Measurements from ENCODE around the gene CAPZB.

CAPZB gene

GRCh38 chr1:19330449-19331135 is 154.7 kb downstream of the CAPZB start:
- no peak for DNase-seq (ENCODE audit: low read depth in 2 of 2)

GRCh38 chr1:19329611-19330010 is 155.7 kb downstream of the CAPZB start:
- no peak for DNase-seq (ENCODE audit: low read depth in 2 of 2)

DNA sequence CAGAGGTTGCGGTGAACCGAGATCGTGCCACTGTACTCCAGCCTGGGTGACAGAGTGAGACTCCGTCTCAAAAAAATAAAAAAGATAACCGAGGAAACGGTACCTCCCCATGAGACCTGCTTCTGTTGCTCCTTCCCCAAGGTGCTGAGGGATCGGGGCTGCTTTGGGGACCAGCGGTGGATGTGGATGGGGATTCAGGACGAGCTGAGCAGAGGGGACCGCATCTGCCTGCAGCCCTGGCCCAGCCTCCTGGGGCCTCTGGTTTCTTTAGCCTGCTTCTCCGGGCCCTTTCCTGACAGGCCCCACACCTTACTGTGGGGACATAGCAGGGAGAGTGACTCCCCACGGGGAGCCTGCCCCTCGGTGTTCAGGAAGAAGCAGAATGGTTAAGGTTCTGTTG is 156.2 kb downstream of the CAPZB start:
- DNase-seq (ENCODE audit: low read depth in 2 of 2) = no peak

DNA sequence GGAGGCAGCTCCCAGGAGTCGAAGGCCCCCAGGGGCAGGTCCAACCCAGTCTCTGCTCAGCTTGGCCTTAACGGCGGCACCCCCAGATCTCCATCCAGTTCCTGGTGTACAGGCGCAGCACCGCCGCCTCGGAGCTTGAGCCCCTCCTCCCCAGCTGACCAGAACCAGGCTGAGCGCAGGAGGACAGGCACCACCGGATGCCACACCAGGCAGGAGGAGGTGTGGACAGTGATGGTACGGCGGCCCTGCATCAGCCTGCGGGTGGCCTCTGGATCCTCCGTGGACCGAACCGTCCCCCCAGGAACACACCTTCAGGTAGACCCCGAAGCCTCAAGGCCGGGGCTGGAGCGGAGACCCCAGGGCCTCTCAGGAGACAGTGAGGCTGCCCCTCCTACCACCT is 156.9 kb downstream of the CAPZB start:
- no peak for DNase-seq (ENCODE audit: low read depth in 2 of 2)

DNA sequence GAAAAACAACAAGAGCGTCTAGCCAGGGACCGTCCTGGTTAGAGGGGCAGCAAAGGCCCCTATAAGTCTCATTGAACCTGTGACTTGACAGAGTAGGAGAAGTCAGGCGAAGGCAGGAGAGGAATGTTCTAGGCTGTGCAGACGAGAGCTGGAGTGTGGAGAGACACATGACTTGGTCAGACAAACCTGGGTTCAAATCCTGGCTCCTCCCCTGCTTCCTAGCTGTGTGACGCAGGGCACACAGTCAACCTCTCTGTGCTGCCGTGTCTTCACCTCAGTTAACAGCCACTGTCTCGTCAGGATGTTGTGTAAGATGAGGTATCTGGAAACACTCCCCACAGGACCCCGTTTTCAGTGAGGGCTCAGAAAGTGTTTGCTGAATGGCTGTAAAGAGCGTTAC is 157.6 kb downstream of the CAPZB start:
- DNase-seq (ENCODE audit: low read depth in 2 of 2) = no peak

GRCh38 chr1:19327301-19327700 is 158.0 kb downstream of the CAPZB start:
- DNase-seq (ENCODE audit: low read depth in 2 of 2) = no peak

GRCh38 chr1:19326748-19327065 is 158.6 kb downstream of the CAPZB start:
- no peak for DNase-seq (ENCODE audit: low read depth in 2 of 2)

DNA sequence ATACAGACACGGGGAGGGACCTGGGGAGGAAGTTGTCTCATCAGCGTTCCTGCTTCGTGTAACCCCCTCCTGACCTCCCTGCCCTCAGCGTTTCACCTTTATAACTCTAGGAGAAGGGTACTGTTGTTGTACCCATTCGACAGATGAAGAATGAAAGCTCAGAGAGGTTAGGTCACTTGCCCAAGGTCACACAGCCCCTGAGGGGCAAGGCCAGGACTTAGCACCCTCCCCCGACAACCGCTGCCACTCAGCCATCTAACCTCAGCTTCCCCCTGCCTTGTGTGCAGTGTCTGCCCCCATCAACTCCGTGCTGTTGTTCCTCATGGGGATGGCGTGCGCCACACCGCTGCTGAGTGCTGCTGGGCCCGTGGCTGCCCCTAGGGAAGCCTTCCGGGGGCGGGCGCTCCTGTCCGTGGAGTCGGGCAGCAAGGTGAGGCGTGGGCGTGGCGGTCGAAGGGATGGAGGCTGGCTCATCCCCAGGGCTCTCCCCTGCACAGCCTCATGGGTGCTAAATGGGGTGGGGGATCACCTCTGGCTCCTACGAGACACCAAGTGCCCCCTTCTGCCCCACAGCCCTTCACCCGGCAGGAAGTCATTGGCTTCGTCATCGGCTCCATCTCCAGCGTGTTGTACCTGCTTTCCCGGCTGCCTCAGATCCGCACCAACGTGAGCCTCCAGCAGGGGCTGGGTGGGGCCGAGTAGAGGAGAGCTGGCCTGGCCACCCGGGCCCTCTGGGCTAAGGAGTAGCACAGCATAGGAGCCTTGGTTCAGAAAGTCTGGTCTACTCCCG is 159.2 kb downstream of the CAPZB start:
- no peak for DNase-seq (ENCODE audit: low read depth in 2 of 2)

- no peak for DNase-seq (ENCODE audit: low read depth in 2 of 2)
Observed at GRCh38 chr1:19325368-19325957, 159.9 kb downstream of the CAPZB start.

DNA sequence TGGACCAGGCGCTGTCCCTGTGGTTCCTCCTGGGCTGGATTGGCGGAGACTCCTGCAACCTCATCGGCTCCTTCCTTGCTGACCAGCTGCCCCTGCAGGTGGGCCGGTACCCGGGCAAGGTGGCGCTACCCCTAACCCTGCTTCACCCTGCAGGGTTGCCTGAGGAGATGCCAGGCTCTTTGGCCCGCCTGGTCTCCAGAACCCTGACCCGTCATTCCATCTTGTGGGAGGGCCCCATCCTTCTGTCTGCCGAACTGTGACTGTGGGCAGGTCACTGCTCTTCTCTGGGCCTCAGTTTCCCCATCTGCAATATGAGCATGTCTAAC is 160.7 kb downstream of the CAPZB start:
- no peak for DNase-seq (ENCODE audit: low read depth in 2 of 2)

GRCh38 chr1:19323987-19324664 is 161.2 kb downstream of the CAPZB start:
- DNase-seq (ENCODE audit: low read depth in 2 of 2) = no peak

DNA sequence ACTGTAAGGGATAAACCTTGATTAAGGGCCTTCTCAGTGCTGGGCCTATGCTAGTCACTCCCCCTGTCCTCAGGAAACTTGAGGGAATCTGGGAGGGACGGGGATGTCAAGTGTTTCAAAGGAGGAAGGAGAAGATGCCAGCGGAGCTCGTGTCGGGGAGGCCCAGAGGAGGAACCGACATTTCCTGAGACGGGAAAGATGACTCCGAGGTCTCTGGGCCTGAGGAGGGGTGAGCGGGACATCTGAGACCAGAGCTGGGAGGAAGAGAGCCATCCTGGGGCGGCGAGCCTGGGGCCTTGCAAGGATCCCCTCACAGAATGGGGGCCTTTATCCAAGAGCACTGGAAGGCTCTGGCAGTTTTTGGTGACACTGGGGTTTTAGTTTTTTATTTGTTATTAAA is 162.9 kb downstream of the CAPZB start:
- no peak for DNase-seq (ENCODE audit: low read depth in 2 of 2)

- DNase-seq (ENCODE audit: low read depth in 2 of 2) = no peak
Observed at GRCh38 chr1:19321071-19321470, 164.3 kb downstream of the CAPZB start.

GRCh38 chr1:19319196-19319595 is 166.1 kb downstream of the CAPZB start:
- DNase-seq (ENCODE audit: low read depth in 2 of 2) = no peak

- no peak for DNase-seq (ENCODE audit: low read depth in 2 of 2)
Observed at GRCh38 chr1:19317126-19317910, 168.0 kb downstream of the CAPZB start.

- no peak for DNase-seq (ENCODE audit: low read depth in 2 of 2)
Observed at GRCh38 chr1:19315378-19316198, 169.8 kb downstream of the CAPZB start.

DNA sequence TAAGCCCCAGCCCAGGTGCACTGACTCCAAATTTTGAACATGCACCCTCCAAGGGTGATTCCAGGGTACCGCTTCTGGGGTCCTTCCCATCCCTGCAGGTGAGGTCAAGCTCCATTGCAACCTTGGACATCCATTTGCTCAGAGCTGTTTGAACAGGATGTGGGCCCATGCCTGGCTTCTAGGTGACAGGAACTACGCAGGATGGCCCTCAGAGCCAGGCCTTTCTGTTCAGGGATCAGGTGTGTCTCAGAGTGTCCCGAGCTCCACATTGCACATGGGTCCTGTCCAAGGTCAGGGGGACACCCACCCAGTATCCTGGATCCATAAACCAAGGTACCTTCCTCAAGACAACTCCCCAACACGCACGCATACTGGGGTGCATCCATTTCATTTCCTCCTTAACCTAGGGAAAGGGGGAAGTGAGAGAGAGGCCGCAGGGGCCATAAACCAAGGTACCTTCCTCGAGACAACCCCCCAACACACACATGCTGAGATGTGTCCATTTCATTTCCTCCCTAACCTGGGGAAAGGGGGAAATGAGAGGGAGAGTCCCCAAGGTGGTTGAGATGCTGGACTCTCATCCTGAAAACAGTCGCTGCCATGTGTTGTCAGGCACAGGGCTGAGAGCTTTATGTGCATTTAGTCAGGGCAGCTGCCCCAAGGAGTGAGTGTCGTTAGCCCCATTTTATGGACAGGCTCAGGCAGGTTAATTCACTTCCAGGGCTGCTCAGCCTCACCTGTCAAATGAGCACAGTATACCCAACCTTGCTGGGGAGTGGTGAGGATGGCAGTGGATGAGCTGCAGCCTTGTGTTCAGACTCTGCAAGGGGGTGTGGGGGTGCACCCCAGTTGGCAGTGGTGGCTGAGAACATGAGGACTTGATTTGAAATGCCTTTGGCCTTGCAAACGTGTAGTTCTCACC is 171.1 kb downstream of the CAPZB start:
- no peak for DNase-seq (ENCODE audit: low read depth in 2 of 2)

- DNase-seq (ENCODE audit: low read depth in 2 of 2) = no peak
Observed at GRCh38 chr1:19313636-19313959, 171.7 kb downstream of the CAPZB start.

GRCh38 chr1:19312782-19313635 is 172.3 kb downstream of the CAPZB start:
- no peak for DNase-seq (ENCODE audit: low read depth in 2 of 2)
